DMS79 (cell line): ENCODE results near the gene RRBP1.

Experiments
- DNase-seq: peaks from one replicate; lab custom pipeline; 2025; lab: John Stamatoyannopoulos, UW

Gene RRBP1

GRCh38 chr20:17609811-17610377 lies 72.1 kb downstream of the RRBP1 start:
- no peak for DNase-seq

- DNase-seq = no peak
These were observed 73.1 kb downstream of the RRBP1 start for GRCh38 chr20:17608701-17609497.

- DNase-seq = no peak
These were observed 76.0 kb downstream of the RRBP1 start for GRCh38 chr20:17606001-17606400.

GRCh38 chr20:17605131-17605660 lies 76.8 kb downstream of the RRBP1 start:
- DNase-seq = no peak

GRCh38 chr20:17602493-17602892 lies 79.5 kb downstream of the RRBP1 start:
- DNase-seq = no peak

DNA sequence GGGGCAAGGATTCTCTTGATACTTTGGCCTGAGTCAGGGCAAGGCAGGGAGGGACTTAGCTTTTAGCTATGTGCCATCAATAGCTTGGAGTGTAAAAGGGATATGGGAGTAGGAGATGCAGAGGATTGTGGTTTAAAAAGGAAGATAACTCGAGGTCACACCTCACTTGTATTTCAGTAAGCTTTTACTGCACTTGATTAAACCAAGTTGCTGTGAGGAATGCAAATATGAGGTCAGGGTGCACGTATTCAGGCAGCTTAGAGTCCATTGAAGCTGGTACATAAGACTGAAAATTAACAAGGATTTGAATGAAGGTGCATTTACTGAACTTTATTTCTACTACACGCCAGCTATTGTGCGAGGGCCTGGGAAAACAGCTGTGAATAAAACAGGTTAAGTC lies 80.1 kb downstream of the RRBP1 start:
- no peak for DNase-seq

- no peak for DNase-seq
These were observed 84.0 kb downstream of the RRBP1 start for GRCh38 chr20:17598013-17598550.

DNA sequence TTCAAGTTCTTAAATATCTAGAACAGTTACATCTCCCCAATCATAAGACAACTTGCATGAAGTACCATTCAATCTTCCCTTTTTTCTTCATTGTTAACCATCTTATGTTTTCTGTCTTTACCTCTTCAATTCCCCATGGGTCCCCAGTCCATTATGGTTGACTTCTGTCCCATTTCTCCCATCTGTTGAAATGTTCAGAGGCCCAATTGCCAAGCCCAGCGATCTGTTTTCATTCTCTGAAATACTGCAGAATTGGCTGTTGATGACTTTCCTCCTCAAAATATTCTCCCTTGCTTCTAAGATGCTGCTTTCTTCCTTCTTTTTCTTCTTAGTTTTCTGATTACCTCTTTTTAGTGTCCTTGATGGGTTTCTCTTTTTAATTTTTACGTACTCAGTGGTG lies 86.2 kb downstream of the RRBP1 start:
- DNase-seq = no peak

DNA sequence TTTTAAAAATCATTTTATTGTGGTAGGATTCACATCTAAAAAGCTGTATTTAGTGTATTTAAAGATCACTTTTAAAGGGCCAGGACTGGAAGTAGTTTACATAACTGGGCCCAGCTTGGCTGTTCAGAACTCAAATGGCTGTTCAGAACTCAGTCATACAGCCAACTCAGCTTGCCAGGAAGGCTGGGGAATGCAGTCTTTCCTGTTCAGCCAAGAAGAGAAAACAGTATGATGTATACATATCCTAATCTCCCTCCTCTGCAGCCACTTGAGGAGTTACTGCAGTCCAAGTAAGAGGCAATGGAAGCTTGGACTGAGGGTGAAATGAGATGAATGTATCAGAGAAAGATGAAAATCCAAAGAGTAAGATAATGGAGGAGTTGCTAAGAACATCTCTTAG lies 87.6 kb downstream of the RRBP1 start:
- DNase-seq = peak; percentile 6

- DNase-seq = no peak
These were observed 88.1 kb downstream of the RRBP1 start for GRCh38 chr20:17593902-17594301.

DNA sequence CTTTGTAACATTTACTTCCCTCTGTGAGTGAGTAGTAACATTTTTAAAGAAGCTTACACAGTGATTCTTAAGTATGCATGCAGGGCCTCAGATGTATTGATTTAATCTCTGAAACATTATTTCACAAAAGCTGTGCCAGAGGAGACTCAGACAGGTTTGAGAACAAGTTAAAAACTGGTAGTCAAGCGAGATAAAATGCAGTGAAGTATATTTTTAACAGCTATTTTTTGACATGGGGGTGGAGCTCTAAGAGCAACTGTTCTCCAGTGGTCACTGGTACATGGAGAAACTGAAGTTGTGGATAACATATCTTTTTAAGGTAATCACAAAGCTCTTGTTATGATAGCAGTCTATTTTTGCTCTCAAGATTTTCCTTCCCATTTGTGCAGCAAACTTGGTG lies 91.8 kb downstream of the RRBP1 start:
- DNase-seq = no peak

DNA sequence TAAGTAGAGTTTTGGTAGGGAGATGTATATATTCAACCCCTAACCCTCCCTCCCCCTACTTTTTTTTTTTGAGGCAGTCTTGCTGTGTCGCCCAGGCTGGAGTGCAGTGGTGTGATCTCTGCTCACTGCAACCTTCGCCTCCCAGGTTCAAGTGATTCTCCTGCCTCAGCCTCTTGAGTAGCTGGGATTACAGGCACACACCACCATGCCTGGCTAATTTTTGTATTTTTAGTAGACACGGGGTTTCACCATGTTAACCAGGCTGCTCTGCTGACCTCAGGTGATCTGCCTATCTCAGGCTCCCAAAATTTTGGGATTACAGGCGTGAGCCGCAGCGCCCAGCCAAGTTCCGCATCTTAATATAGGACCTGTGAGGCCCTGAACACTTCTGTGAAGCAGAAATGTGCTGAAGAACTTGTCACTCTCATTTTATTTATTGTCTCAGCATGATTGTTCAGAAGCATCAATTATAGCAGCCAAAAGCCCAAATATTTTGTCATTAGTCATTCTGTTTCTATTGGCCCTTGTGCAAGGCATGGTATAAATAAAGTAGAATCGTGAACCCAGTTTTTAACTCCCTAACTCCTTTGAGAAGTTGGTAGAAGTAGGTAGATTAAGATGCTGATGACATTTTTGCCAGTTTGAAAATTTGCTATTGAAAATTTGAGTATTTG lies 92.7 kb downstream of the RRBP1 start:
- DNase-seq = no peak

DNA sequence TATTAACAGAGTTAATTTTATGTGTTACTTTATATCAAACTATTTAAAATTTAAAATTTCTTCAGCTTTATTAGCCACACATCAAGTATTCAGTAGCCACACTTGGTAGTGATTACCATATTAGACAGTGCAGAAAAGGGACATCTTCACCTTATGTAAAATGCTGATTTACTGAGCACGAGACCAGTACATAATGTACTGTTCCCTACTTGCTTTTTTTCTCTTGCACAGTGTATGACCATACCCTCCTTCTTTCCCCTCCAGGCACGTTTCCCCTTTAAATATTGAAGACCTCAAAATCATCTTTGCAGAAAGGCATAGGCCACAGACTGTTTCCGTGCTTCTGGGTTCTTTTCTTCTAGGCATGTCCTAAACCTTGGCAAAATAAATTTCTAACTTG lies 94.2 kb downstream of the RRBP1 start:
- DNase-seq = no peak

DNA sequence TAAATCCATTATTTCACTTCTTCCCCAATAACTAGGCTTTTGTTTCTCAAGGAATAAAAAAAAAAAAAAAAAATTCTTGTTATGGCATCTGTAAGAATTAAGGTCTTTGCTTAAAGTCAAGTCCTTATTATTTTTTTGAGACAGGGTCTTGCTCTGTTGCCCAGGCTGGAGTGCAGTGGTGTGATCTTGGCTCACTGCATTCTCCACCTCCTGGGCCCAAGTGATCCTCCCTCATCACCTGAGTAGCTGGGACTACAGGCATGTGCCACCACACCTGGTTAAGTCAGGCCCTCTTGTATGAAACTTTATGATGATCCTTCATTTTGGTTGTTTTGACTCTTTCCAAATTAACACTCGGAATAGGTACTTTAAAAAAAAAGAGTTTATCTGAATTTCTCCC lies 94.9 kb downstream of the RRBP1 start:
- no peak for DNase-seq

DNA sequence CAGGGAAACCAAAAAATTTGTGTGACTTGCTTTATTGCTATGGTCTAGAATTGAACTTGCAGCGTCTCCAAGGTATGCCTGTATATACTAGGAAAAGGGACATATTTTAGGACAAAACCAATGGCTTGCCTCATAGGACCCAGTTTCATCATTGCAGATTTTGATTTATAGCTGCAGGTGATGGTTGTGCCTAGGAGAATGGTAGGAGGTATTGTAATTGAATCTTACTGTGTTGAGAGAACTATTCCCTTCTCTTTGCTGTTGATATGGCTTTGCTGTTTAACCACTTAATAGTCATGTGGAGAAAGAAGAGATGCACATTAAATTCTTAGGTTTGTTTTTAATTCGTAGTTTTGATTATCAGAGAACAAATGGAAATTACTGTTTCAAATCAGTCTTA lies 95.8 kb downstream of the RRBP1 start:
- DNase-seq = no peak

- no peak for DNase-seq
These were observed 97.4 kb downstream of the RRBP1 start for GRCh38 chr20:17584689-17585088.

DNA sequence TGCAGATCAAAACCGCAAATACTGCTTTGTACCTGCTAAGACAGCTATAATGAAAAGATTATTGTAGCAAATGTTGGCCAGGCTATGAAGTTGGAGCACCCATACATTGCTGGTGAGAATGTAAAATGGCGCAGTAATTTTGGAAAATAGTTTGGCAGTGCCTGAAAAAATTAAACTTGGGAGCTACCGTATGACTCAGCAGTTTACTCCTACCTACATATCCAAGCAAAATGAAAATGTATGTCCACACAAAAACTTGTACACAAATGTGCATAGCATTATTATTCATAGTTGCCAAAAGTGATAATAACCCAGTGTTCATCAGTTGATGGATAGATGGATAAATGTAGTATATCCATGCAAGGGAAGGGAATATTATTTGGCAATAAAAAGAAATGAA lies 98.9 kb downstream of the RRBP1 start:
- no peak for DNase-seq

DNA sequence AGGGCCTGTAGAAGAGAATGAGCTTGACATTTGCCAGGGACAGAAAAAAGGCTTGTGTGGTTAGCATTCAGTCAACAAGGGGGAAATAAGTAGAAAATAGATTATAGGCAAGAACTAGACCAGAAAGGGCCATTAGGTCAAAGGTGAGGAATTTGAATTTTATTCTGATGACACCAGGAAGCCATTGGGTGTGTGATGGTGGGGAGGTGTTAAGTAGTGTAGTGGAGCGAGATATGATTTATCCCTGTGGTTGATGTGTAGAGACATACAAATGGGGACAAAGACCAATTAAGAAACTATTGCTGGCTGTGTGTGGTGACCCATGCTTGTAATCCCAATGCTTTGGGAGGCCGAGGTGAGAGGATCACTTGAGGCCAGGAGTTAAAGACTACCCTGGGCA lies 101.1 kb downstream of the RRBP1 start:
- DNase-seq = no peak

GRCh38 chr20:17579369-17580039 lies 102.5 kb downstream of the RRBP1 start:
- DNase-seq = no peak

DNA sequence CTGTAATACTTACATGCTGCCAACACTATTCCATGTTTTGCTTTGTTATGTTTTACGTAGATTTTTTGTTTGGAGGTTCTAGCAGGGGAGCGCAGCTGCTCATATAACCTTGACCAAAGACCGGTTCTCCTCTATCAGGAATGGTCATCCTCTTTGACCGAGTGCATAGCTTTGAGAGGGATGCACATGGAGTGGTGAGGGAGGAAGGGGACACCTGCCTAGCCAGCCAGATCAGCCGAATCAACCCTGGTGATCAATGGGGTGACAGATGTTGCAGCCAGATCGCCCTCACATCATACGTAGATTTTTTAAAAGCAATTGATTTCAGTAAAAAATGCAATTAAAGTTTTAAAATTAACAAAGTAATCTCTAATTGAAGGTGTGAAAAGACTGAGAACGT lies 105.8 kb downstream of the RRBP1 start:
- no peak for DNase-seq

DNA sequence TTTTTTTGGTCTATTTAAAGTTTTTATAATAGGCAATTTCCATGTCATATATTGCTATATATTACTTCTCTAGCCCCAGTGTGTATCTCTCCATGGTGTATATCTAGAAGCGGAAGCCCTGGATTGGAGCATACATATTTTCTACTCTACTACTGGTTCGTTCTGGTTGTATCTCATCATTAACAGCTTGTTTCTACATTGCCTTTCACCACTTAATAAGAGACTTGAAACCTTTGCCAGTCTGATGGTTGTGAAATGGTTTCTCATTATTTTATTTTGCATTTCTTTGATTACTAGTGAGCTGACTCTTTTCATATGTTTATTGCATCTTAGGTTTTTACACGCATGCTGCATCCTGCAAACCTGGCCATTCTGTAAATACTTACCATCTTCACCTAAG lies 108.6 kb downstream of the RRBP1 start:
- DNase-seq = no peak

- DNase-seq = no peak
These were observed 109.9 kb downstream of the RRBP1 start for GRCh38 chr20:17572034-17572638.
